Lower leg skin (tissue), 3 donors: ENCODE data around the gene CDKN2A.

Experiments
- CTCF ChIP-seq, 3 donors: fragments of 450-650 bp; IDR thresholded peaks; one replicate each; pipeline ENCODE4 v1.5.1; 2016; ENCODE audit warnings: antibody characterized with exemption in 3 of 3, mild to moderate bottlenecking in 3 of 3, moderate library complexity in 2 of 3
- POLR2A ChIP-seq, 2 donors: fragments of 450-650 bp; IDR thresholded peaks; one replicate each; pipeline ENCODE4 v1.6.1; 2016 to 2017; ENCODE audit warnings: antibody characterized with exemption in 2 of 2, mild to moderate bottlenecking in 1 of 2, moderate library complexity in 1 of 2

DNA sequence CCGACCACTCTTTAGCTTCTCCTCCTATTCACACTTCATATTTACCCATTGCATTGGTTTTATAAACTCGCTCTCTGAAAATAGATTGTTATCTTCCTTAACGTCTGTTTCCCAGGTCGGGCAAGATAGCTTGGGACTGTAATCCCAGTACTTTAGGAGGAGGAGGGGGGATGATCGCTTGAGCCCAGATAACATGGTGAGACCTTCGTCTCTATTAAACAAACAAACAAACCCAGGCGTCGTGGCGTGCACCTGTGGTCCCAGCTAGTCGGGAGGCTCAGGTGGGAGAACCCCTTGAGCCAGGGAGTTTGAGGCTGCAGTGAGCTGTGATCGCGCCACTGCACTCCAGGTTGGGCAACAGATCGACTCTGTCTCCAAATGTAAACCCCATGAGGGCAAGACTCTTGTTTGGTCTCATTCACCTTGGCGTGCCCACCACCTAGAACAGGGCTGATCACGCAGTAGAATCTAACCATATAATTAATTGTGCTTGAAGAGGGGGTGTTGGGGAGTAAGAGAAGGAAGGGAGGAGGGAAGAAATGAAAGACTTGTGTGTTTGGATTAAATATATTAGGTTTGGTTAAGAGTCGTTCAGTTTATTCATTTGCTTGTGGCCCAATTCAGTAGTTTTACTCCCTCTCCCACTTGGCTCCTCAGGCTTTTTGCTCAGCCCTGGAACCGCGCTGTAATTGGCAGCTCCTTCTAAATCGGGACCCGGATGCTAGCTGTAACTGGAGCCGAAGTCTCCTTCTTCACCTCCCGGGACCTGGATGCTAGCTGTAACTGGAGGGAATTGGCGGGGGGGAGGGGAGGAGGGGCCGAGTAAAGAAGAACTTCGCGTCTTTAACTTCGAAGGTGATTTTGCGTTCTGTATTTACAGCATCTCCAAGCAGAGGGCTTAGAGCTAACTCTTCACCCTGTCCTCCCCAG lies 24.9 kb downstream of the CDKN2A start:
- no peak for TF ChIP-seq CTCF (IDR thresholded peaks at IDR 0.05)
- TF ChIP-seq POLR2A (IDR thresholded peaks at IDR 0.05), result no peak
